ENCODE measurements around the gene RASGRF2. TPM values are rescaled to one million over a fixed set of nuclear protein-coding genes. Genes with fewer than 3 reads are reported as not detected.

The RASGRF2 gene
- total and polyA plus RNA-seq, 2 of the 8 experiments (the other 6 are each of a cell fraction or from before 2014, with no cell fraction given) = 2.6 to 29.5 TPM

- TF ChIP-seq CHD7 (IDR thresholded peaks at IDR 0.05; ENCODE audit: insufficient replicate concordance, low read length) (no peak), RFX5 (IDR thresholded peaks at IDR 0.05; ENCODE audit: borderline replicate concordance, low read depth, low read length) (no peak), RAD21 (IDR thresholded peaks at IDR 0.05 in 1 of 2, conservative IDR thresholded peaks at IDR 0.05 in 1 of 2; ENCODE audit: low read depth in 2 of 2, low read length in 2 of 2) (peak; percentile 22 to 37), SP2 (IDR thresholded peaks at IDR 0.05; ENCODE audit: low read length) (no peak), CHD1 (IDR thresholded peaks at IDR 0.05; ENCODE audit: low read depth, low read length) (no peak), BACH1 (IDR thresholded peaks at IDR 0.05; ENCODE audit: low read length) (no peak), KDM5A (IDR thresholded peaks at IDR 0.05; ENCODE audit: low read length) (no peak), TEAD4 (IDR thresholded peaks at IDR 0.05; ENCODE audit: low read depth, low read length) (no peak), EP300 (IDR thresholded peaks at IDR 0.05; ENCODE audit: borderline replicate concordance in 1 of 2, low read depth in 2 of 2, low read length in 2 of 2) (no peak), TAF7 (optimal IDR thresholded peaks at IDR 0.05; ENCODE audit: borderline replicate concordance, low read depth, low read length) (no peak)
Observed at GRCh38 chr5:81205058-81205457, 244.9 kb downstream of the RASGRF2 start (continued).

Measured in H1 (cell line).